HG03520 (cell line): ENCODE measurements around the gene TNS3.

Experiments used
- ATAC-seq: cut with Tn5 transposase; IDR thresholded peaks from one replicate; pipeline ENCODE4 v1.9.1; 2021; ENCODE audit warnings: mild to moderate bottlenecking, moderate library complexity; ENCODE audit not compliant: unreplicated experiment

The TNS3 gene

GRCh38 chr7:47376991-47377616 is 204.8 kb downstream of the TNS3 start:
- ATAC-seq: no peak

GRCh38 chr7:47375121-47375938 is 206.6 kb downstream of the TNS3 start:
- no peak for ATAC-seq

GRCh38 chr7:47374538-47374937 is 207.4 kb downstream of the TNS3 start:
- no peak for ATAC-seq

GRCh38 chr7:47373871-47374451 is 207.9 kb downstream of the TNS3 start:
- ATAC-seq: no peak

GRCh38 chr7:47371733-47372368 is 210.1 kb downstream of the TNS3 start:
- ATAC-seq: no peak

GRCh38 chr7:47371317-47371716 is 210.6 kb downstream of the TNS3 start:
- no peak for ATAC-seq

GRCh38 chr7:47370461-47371042 is 211.4 kb downstream of the TNS3 start:
- no peak for ATAC-seq

GRCh38 chr7:47369736-47370135 is 212.2 kb downstream of the TNS3 start:
- ATAC-seq: no peak

- no peak for ATAC-seq
Observed at GRCh38 chr7:47368190-47368812, 213.6 kb downstream of the TNS3 start.

- no peak for ATAC-seq
Observed at GRCh38 chr7:47367369-47367768, 214.5 kb downstream of the TNS3 start.

GRCh38 chr7:47366960-47367359 is 215.0 kb downstream of the TNS3 start:
- no peak for ATAC-seq

- no peak for ATAC-seq
Observed at GRCh38 chr7:47366211-47366610, 215.7 kb downstream of the TNS3 start.

GRCh38 chr7:47362984-47363383 is 218.9 kb downstream of the TNS3 start:
- no peak for ATAC-seq

- ATAC-seq: no peak
Observed at GRCh38 chr7:47361746-47362215, 220.1 kb downstream of the TNS3 start.

- no peak for ATAC-seq
Observed at GRCh38 chr7:47361236-47361635, 220.7 kb downstream of the TNS3 start.

GRCh38 chr7:47360301-47360900 is 221.5 kb downstream of the TNS3 start:
- ATAC-seq: no peak

- no peak for ATAC-seq
Observed at GRCh38 chr7:47358944-47359588, 222.8 kb downstream of the TNS3 start.

- no peak for ATAC-seq
Observed at GRCh38 chr7:47358357-47358756, 223.6 kb downstream of the TNS3 start.

- ATAC-seq: no peak
Observed at GRCh38 chr7:47357863-47358262, 224.0 kb downstream of the TNS3 start.

- no peak for ATAC-seq
Observed at GRCh38 chr7:47357361-47357760, 224.6 kb downstream of the TNS3 start.
